Panc1 (cell line): Measurements from ENCODE around the gene SEMA4D. TPM values are rescaled to one million over a fixed set of nuclear protein-coding genes. Genes with fewer than 3 reads are reported as not detected.

Experiments used
- ATAC-seq: fragments of 200-7000 bp; cut with Tn5 transposase; 2 replicates; pipeline ENCODE4 v1.9.1; 2020; ENCODE audit warnings: mild to moderate bottlenecking, moderate library complexity
- BruUV-seq: library from RNA; stranded (reverse); fragments of 400-500 nt; replicated peaks from 2 replicates; lab custom pipeline; 2021; lab: Mats Ljungman, UMichigan
- CTCF ChIA-PET: fragments of 300-600 bp; sonication (Branson Sonifier 250); formaldehyde crosslinking; loops from one replicate; lab custom pipeline; 2022; ENCODE audit warnings: antibody characterized with exemption; lab: Charles Lee
- POLR2A ChIA-PET: fragments of 300-600 bp; sonication (Branson Sonifier 250); formaldehyde crosslinking; loops from one replicate; lab custom pipeline; 2022; ENCODE audit warnings: antibody characterized with exemption; lab: Charles Lee
- DNase-seq: peaks from one replicate; pipeline ENCODE4 v3.0.0-alpha.2; 2010; ENCODE audit warnings: low read depth, low spot score
- H3K27ac ChIP-seq: 2 replicates; pipeline ENCODE4 v1.5.1; 2011; ENCODE audit warnings: mild to moderate bottlenecking, low read length, inconsistent platforms
- H3K27me3 ChIP-seq: fragments of 200-500 bp; sonication (Bioruptor generic); 2 replicates; pipeline ENCODE4 v1.6.0; 2014; ENCODE audit warnings: low read length, inconsistent platforms; ENCODE audit not compliant: control insufficient read depth, insufficient read depth
- H3K36me3 ChIP-seq: fragments of 200-500 bp; sonication (Bioruptor generic); 2 replicates; pipeline ENCODE4 v1.5.1; 2014; ENCODE audit warnings: inconsistent platforms, mild to moderate bottlenecking, low read length, moderate library complexity; ENCODE audit not compliant: control insufficient read depth, insufficient read depth
- H3K4me1 ChIP-seq: 2 replicates; pipeline ENCODE4 v1.5.1; 2011; ENCODE audit warnings: inconsistent platforms, mild to moderate bottlenecking, low read length, moderate library complexity; ENCODE audit not compliant: control insufficient read depth, insufficient read depth
- H3K4me3 ChIP-seq, 2 experiments: 2 replicates each; pipeline ENCODE4 v1.5.1; 2011 to 2012; ENCODE audit warnings: low read depth in 2 of 2, low read length in 2 of 2, mild to moderate bottlenecking in 2 of 2, inconsistent platforms in 1 of 2, moderate library complexity in 1 of 2
- H3K9me3 ChIP-seq: fragments of 200-500 bp; sonication (Bioruptor generic); 2 replicates; pipeline ENCODE4 v1.5.1; 2014; ENCODE audit warnings: low read depth, mild to moderate bottlenecking, inconsistent platforms, low read length, moderate library complexity; ENCODE audit not compliant: control insufficient read depth, insufficient read depth
- CTCF ChIP-seq: fragments of 450-650 bp; IDR thresholded peaks from 2 replicates; pipeline ENCODE4 v1.5.1; 2017; ENCODE audit warnings: mild to moderate bottlenecking
- POLR2AphosphoS5 ChIP-seq: IDR thresholded peaks from 2 replicates; pipeline ENCODE4 v1.6.1; 2012; ENCODE audit warnings: mild to moderate bottlenecking, low read depth, low read length, moderate library complexity
- REST ChIP-seq, 2 experiments: IDR thresholded peaks; 2 replicates each; pipeline ENCODE4 v1.6.1; 2011 to 2012; ENCODE audit warnings: low read depth in 2 of 2, control low read depth in 1 of 2, low read length in 1 of 2, mild to moderate bottlenecking in 1 of 2, moderate library complexity in 1 of 2; ENCODE audit not compliant: insufficient read depth in 1 of 2
- SIN3A ChIP-seq: IDR thresholded peaks from 2 replicates; pipeline ENCODE4 v1.6.1; 2012; ENCODE audit warnings: low read depth, mild to moderate bottlenecking, low read length, moderate library complexity, borderline replicate concordance; ENCODE audit not compliant: insufficient read depth
- TCF7L2 ChIP-seq: IDR thresholded peaks from 2 replicates; pipeline ENCODE4 v1.6.1; 2011; ENCODE audit warnings: mild to moderate bottlenecking, low read depth, low read length, inconsistent platforms
- in situ Hi-C: cut with HindIII; loops from 2 replicates; pipeline ENCODE4 v1.10.0; 2016; ENCODE audit warnings: low sequenced_read_pairs, low pct_unique_long_range_greater_than_20kb
- intact Hi-C: fragments of 100-400 bp; cut with micrococcal nuclease; formaldehyde crosslinking; loops from one replicate; pipeline ENCODE4 v1.10.0; 2022; ENCODE audit not compliant: unreplicated experiment
- total RNA-seq: library from RNA; stranded (reverse); gene quantifications from one replicate; pipeline ENCODE4 v1.2.1, GENCODE V29; 2021; ENCODE audit not compliant: unreplicated experiment

SEMA4D gene
- total RNA-seq, 1 experiment from 2014 or later: 6.5 TPM

- no peaks in the 10 kb centered on the region for H3K27me3 ChIP-seq
- no TSS peak for BruUV-seq
- TF ChIP-seq REST (IDR thresholded peaks at IDR 0.05; ENCODE audit: insufficient read depth in 1 of 2, low read depth in 2 of 2, low read length in 1 of 2): no peak
- TF ChIP-seq TCF7L2: no peak
- TF ChIP-seq SIN3A: no peak
- no peak for TF ChIP-seq CTCF
- TF ChIP-seq POLR2AphosphoS5: no peak
- POLR2A ChIA-PET: no interaction called here
- in situ Hi-C loops: no loop called here
- ATAC-seq (no peak), DNase-seq (no peak)
- no peaks in the 10 kb centered on the region for H3K4me1 ChIP-seq
- H3K27ac ChIP-seq: no peak overlapping the region
- H3K4me3 ChIP-seq: no peak overlapping the region
- intact Hi-C loops: no loop called here
- no peaks in the 10 kb centered on the region for H3K9me3 ChIP-seq
- CTCF ChIA-PET: no interaction called here
- no peaks in the 10 kb centered on the region for H3K36me3 ChIP-seq
Observed at GRCh38 chr9:89453452-89453851, 44.5 kb downstream of the SEMA4D start.

- intact Hi-C loops: no loop called here
- POLR2A ChIA-PET: no interaction called here
- H3K27ac ChIP-seq: no peak overlapping the region
- in situ Hi-C loops: no loop called here
- CTCF ChIA-PET: no interaction called here
- TF ChIP-seq CTCF (no peak), TCF7L2 (no peak), REST (IDR thresholded peaks at IDR 0.05; ENCODE audit: insufficient read depth in 1 of 2, low read depth in 2 of 2, low read length in 1 of 2) (no peak), SIN3A (no peak), POLR2AphosphoS5 (no peak)
- DNase-seq (no peak), ATAC-seq (no peak)
- H3K27me3 ChIP-seq: no peaks in the 10 kb centered on the region
- no TSS peak for BruUV-seq
- no peak overlapping the region for H3K4me3 ChIP-seq
- H3K4me1 ChIP-seq: no peaks in the 10 kb centered on the region
- H3K9me3 ChIP-seq: no peaks in the 10 kb centered on the region
- no peaks in the 10 kb centered on the region for H3K36me3 ChIP-seq
Observed at GRCh38 chr9:89452561-89452960, 45.4 kb downstream of the SEMA4D start.
